ENCODE data around the gene CSTF1.
A peak's percentile ranks its signal among the peaks of the same experiment; 100 is the strongest.

The CSTF1 gene

GRCh38 chr20:56430957-56431356, 38.5 kb downstream of the CSTF1 start:
- DNase-seq: no peak

- DNase-seq: no peak
Observed at GRCh38 chr20:56431471-56431870, 39.0 kb downstream of the CSTF1 start.

- DNase-seq: no peak
Observed at GRCh38 chr20:56433221-56433879, 40.9 kb downstream of the CSTF1 start.

GRCh38 chr20:56433880-56434255, 41.4 kb downstream of the CSTF1 start:
- DNase-seq: peak in 1 of 2 donors; percentile 39

- no peak for DNase-seq
Observed at GRCh38 chr20:56437196-56437960, 44.9 kb downstream of the CSTF1 start.

GRCh38 chr20:56438284-56438683, 45.8 kb downstream of the CSTF1 start:
- DNase-seq: no peak

GRCh38 chr20:56439771-56440291, 47.4 kb downstream of the CSTF1 start:
- no peak for DNase-seq

- DNase-seq: peak; percentile 32 to 73
Observed at GRCh38 chr20:56440346-56441007, 48.0 kb downstream of the CSTF1 start.

- no peak for DNase-seq
Observed at GRCh38 chr20:56442389-56443365, 50.2 kb downstream of the CSTF1 start.

GRCh38 chr20:56443654-56444540, 51.5 kb downstream of the CSTF1 start:
- no peak for DNase-seq

GRCh38 chr20:56445130-56445529, 52.7 kb downstream of the CSTF1 start:
- no peak for DNase-seq

GRCh38 chr20:56445540-56445939, 53.1 kb downstream of the CSTF1 start:
- no peak for DNase-seq

GRCh38 chr20:56447227-56447626, 54.8 kb downstream of the CSTF1 start:
- no peak for DNase-seq

- no peak for DNase-seq
Observed at GRCh38 chr20:56449459-56449858, 57.0 kb downstream of the CSTF1 start.

- DNase-seq: no peak
Observed at GRCh38 chr20:56451056-56451765, 58.8 kb downstream of the CSTF1 start.

GRCh38 chr20:56453352-56453751, 60.9 kb downstream of the CSTF1 start:
- DNase-seq: no peak

- DNase-seq: no peak
Observed at GRCh38 chr20:56454754-56455153, 62.3 kb downstream of the CSTF1 start.
